GM18519 (cell line): Measurements from ENCODE around the gene YWHAQ.
"Not testable (repeated sequence)": the region's sequence is repeated elsewhere in the genome, so short reads cannot be mapped to it uniquely, and the experiment has no call there.

Experiments used
- ATAC-seq: cut with Tn5 transposase; IDR thresholded peaks from one replicate; pipeline ENCODE4 v1.9.1; 2021; ENCODE audit warnings: mild to moderate bottlenecking, moderate library complexity; ENCODE audit not compliant: unreplicated experiment, low FRiP score

YWHAQ gene

GRCh38 chr2:9637330-9637729 is 6.5 kb upstream of the YWHAQ start:
- no peak for ATAC-seq

GRCh38 chr2:9634133-9634532 is 3.3 kb upstream of the YWHAQ start:
- no peak for ATAC-seq

DNA sequence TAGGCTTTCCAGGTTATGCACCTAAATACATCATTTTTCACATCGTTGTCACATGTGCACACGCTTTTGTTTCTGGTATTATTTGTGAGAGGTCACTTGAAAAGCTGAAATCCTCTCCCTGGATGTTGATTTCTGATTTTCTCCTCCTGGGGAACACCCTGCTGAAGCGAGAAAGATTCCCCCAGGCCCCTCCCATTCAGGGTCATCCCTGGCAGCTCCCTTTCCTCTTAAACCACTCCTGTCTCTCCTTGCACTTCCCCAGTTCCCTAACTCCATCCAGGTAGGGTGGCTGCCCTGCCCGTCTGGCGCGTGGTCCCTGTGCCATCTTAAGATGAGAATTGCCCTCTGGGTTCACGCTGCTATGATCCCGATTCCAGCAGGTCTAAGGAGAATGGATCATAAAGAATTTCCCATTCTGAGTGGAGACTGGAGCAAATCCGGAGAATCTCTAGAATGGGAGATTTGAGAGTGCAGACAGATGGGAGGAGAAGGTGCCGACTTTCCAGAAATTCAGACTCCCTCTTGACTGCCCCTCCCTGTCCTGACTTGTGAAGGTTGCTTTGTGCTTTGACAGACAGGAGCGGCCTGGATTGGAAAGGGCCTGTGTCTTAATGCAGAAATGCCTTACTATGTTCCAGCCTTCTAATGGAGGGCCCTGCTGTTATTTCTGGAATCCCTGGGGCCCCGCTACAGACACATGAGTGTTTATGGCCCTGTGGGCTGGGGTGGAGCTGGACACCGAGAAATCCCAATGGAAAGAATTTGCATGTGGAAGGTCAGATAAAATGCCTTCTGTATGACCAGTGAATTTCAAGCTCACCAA is 1.3 kb upstream of the YWHAQ start:
- no peak for ATAC-seq

- no peak for ATAC-seq
Measured at GRCh38 chr2:9631553-9631819, 689 bp upstream of the YWHAQ start.

DNA sequence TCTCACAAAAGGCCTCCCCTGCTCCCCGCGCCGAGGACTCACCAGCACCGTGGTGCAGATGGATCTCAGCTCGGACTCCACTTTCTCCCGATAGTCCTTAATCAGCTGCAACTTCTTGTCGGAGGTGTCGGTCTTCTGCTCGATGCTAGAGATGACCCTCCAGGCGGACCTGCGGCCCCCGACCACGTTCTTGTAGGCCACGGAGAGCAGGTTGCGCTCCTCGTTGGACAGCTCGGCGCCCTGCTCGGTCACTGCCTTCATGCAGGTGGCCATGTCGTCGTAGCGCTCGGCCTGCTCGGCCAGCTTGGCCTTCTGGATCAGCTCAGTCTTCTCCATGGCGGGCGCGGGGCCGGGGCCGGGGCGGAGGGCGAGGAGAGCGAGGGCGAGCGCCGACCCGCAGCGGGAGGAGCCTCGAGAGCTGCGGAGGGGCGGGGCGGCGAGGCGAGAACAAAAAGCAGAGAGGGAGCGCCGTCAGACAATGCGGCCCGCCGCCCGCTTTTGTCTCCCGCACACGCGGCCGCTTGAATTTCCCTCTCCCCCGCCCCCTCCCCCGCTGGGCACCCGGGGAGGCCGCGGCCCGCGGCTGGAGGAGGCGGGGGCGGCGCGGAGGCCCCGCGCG is 571 bp downstream of the YWHAQ start:
- peak; percentile 21 for ATAC-seq

DNA sequence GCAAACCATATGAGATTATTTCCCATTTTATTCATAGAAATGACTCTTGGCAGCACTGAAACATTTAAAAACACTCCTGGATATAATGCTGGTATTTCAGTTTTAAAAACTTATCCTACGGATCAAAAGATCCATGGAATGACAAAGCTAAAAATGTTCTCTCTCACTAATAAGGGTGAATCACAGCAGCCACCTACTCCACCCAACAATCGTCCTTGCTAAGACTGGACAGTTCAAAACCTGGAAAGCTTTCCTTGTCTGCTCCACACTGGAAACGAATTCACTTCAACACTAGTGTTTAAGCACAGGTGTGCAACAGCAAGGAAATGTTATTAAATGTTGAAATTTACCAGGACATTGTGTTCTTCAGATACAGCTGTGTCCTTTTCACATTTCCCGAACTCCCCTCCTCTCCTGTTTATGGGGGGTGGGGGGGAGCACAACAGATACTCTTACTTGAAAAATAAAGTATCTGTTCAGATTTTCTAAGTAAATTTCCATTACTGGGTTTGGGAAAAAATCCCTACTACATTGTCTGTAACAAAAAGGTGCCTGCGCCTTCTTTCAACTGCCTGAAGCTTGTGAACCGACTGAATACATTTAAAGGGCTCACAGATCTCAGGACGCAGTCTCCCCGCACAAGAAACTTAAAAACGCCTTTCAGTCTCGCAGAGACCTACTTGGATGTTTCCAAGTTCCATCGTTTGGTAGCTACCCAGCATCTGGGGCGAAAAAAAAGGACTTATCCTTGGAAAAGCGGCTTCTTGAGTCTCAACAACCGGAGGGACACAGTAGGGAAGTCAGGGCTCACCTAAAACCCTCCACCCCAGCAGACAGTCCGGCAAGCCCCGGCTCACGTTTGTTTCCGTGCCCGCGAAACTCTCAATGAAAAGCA is 1.3 kb downstream of the YWHAQ start:
- no peak for ATAC-seq

GRCh38 chr2:9627310-9627709 is 3.5 kb downstream of the YWHAQ start:
- ATAC-seq = no peak

DNA sequence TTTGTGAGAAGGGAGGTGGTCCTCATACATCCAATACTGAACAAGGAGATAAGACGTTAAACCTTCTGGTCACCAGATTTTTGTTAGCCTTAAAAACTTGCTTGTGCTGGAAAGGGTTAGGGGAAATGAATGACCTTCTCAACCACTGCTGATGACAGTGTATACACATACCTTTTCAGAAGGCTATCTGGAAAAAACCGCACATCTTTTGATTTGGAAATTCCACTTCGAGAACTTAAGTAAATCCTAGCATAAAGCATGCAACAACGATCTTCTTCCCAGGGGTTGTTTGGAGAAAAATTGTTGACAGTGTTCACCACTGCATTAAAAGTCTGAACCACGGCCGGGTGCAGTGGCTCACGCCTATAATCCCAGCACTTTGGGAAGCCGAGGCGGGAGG is 7.6 kb downstream of the YWHAQ start:
- no peak for ATAC-seq

DNA sequence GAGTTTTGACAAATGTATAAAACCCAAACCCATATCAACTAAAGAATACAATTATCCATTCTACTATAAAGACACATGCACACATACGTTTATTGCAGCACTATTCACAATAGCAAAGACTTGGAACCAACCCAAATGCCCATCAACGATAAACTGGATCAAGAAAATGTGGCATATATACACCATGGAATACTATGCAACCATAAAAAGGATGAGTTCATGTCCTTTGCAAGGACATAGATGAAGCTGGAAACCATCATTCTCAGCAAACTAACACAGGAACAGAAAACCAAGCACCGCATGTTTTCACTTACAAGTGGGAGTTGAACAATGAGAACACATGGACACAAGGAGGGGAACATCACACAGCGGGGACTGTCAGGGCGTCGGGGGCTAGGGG is 9.1 kb downstream of the YWHAQ start:
- ATAC-seq = not testable (repeated sequence)

- no peak for ATAC-seq
Measured at GRCh38 chr2:9618410-9618809, 12.4 kb downstream of the YWHAQ start.

DNA sequence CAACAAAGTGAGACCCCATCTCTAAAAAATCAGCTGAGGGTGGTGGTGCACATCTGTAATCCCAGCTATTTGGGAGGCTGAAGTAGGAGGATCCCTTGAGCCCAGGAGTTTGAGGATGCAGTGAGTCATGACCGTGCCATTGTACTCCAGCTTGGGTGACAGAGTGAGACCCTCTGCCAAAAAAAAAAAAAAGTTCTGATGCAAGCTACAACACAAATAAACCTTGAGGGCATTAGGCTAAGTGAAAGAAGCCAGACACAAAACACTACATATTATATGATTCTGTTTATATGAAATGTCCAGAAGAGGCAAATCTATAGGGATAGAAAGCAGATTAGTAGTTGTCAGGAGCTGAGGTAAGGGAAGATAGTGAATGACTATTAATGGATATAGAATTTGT is 13.0 kb downstream of the YWHAQ start:
- ATAC-seq = no peak

DNA sequence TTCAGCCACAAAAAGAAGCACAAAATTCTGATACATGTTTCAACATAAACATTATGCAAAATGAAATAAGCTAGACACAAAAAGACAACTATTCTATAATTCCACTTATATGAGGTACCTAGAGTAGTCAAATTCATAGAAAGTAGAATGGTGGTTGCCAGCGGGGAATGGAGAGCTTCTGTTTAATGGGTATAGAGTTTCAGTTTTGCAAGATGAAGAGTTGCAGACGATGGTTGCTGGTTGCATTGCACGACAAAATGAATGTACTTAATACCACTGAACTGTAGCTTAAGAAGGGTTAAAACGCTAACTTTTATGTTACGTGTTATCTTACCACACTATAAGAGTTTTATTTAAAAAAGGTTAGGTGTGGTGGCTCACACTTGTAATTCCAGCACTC is 13.5 kb downstream of the YWHAQ start:
- ATAC-seq = no peak

- ATAC-seq = no peak
Measured at GRCh38 chr2:9614562-9614961, 16.2 kb downstream of the YWHAQ start.

DNA sequence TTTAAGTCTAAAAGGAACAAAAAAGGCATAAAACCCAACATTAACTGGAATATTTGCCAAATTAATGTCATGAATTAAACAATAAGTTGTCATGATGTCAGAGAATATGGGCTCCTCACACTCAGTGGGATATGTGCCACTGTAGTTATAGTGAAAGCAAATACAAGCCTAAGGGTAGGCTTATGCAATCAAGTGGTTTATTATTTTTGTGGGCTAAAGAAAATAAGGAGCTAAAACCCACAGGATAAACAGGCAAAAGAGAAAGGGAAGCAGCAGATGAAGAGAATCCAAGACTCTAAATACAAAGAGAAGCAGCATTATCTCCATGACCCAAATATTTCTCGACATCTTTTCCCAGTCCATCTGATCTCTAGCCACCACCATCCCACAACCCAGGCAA is 17.5 kb downstream of the YWHAQ start:
- no peak for ATAC-seq

DNA sequence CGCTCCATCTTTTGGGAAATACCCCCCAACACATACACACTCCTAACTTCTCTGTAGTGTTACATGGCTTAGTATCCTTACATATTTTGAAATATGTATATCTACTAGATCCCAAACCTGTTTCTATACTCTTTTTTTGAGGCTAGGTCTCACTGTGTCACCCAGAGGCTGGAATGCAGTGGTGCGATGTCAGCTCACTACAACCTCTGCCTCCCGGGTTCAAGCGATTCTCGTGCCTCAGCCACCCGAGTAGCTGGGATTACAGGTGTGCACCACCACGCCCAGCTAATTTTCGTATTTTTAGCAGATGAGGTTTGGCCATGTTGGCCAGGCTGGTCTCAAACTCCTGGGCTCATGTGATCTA is 19.3 kb downstream of the YWHAQ start:
- ATAC-seq = not testable (repeated sequence)

- ATAC-seq = no peak
Measured at GRCh38 chr2:9610781-9611548, 19.8 kb downstream of the YWHAQ start.

DNA sequence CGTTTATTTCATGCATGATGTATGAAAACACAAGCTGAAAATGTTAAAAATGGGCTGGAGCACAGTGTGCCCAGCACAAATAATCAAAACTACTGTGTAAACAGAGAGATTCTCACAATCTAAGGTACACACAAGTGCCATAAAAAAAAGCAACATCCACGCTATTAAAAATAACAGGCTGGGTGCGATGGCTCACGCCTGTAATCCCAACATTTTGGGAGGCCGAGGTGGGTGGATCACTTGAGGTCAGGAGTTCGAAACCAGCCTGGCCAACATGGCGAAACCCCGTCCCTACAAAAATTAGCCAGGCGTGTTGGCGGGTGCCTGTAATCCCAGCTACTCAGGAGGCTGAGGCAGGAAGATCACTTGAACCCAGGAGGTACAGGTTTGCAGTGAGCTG is 22.3 kb downstream of the YWHAQ start:
- ATAC-seq = not testable (repeated sequence)

GRCh38 chr2:9602412-9602811 is 28.4 kb downstream of the YWHAQ start:
- no peak for ATAC-seq

- ATAC-seq = no peak
Measured at GRCh38 chr2:9601397-9601796, 29.4 kb downstream of the YWHAQ start.

GRCh38 chr2:9599430-9599829 is 31.4 kb downstream of the YWHAQ start:
- ATAC-seq = no peak
